Renal cortical epithelial cell (primary cell): ENCODE measurements around the gene DDX53. TPM values are rescaled to one million over a fixed set of nuclear protein-coding genes. Genes with fewer than 3 reads are reported as not detected.

ENCODE experiments used
- DNase-seq: peaks from one replicate; pipeline ENCODE4 v3.0.0-alpha.2; 2011; ENCODE audit warnings: low read depth
- total RNA-seq: library from RNA; depleted of rRNA; stranded (reverse); fragments of >200 nt; gene quantifications from 2 replicates; pipeline ENCODE4 v1.2.3, GENCODE V29; 2014

Gene DDX53
- not detected in 2 replicates for total RNA-seq

- DNase-seq = no peak
These were observed at the start of gene DDX53 for GRCh38 chrX:22999696-23000223. Gene DDX53 (plus strand): TSS chrX:22999960. CDS start chrX:23000058, 98 bp downstream.

GRCh38 chrX:22950269-22951266 lies 49.2 kb upstream of the DDX53 start:
- peak; percentile 93 for DNase-seq

- peak; percentile 40 for DNase-seq
These were observed 47.8 kb upstream of the DDX53 start for GRCh38 chrX:22952010-22952409.

- no peak for DNase-seq
These were observed 41.5 kb upstream of the DDX53 start for GRCh38 chrX:22958250-22958649.

GRCh38 chrX:22959204-22959920 lies 40.4 kb upstream of the DDX53 start:
- DNase-seq = no peak

GRCh38 chrX:22963196-22963595 lies 36.6 kb upstream of the DDX53 start:
- DNase-seq = no peak

GRCh38 chrX:22968494-22968893 lies 31.3 kb upstream of the DDX53 start:
- DNase-seq = no peak

GRCh38 chrX:22969411-22969810 lies 30.3 kb upstream of the DDX53 start:
- DNase-seq = no peak

GRCh38 chrX:22970861-22971260 lies 28.9 kb upstream of the DDX53 start:
- no peak for DNase-seq

GRCh38 chrX:22974616-22975015 lies 25.1 kb upstream of the DDX53 start:
- no peak for DNase-seq

- no peak for DNase-seq
These were observed 24.0 kb upstream of the DDX53 start for GRCh38 chrX:22975786-22976185.

- no peak for DNase-seq
These were observed 13.8 kb upstream of the DDX53 start for GRCh38 chrX:22985958-22986357.

- peak; percentile 27 for DNase-seq
These were observed 12.3 kb upstream of the DDX53 start for GRCh38 chrX:22987452-22987851.

- peak; percentile 16 for DNase-seq
These were observed 3.4 kb downstream of the DDX53 start for GRCh38 chrX:23003116-23003515.

GRCh38 chrX:23008431-23009099 lies 8.8 kb downstream of the DDX53 start:
- DNase-seq = peak; percentile 74

GRCh38 chrX:23012162-23012561 lies 12.4 kb downstream of the DDX53 start:
- no peak for DNase-seq

GRCh38 chrX:23012636-23013035 lies 12.9 kb downstream of the DDX53 start:
- DNase-seq = no peak

GRCh38 chrX:23013366-23013765 lies 13.6 kb downstream of the DDX53 start:
- peak; percentile 15 for DNase-seq

GRCh38 chrX:23031600-23031999 lies 31.8 kb downstream of the DDX53 start:
- DNase-seq = no peak

GRCh38 chrX:23035493-23035892 lies 35.7 kb downstream of the DDX53 start:
- no peak for DNase-seq

GRCh38 chrX:23046443-23046842 lies 46.7 kb downstream of the DDX53 start:
- DNase-seq = no peak
